ENCODE results near the gene TACR1.

TACR1 gene

DNA sequence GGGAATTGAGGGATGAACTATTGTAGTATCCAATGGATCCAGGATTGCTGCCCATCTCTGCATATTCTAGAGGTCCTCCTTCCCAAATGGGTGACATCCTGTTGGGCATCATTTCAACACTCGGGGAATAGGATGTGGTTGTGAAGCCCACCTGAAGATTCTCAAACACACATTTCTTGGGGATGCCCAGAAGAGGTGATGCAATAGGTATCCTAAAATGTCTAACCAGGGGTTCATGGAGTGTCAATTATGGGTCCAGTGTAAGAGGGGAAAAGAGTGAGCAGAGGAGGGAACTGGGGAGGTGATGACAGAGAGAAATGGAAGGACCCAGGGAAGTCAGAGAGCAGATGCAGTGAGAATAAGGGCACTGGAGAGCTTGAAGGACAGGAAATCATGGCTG, 188.7 kb downstream of the TACR1 start:
- no peak for DNase-seq

DNA sequence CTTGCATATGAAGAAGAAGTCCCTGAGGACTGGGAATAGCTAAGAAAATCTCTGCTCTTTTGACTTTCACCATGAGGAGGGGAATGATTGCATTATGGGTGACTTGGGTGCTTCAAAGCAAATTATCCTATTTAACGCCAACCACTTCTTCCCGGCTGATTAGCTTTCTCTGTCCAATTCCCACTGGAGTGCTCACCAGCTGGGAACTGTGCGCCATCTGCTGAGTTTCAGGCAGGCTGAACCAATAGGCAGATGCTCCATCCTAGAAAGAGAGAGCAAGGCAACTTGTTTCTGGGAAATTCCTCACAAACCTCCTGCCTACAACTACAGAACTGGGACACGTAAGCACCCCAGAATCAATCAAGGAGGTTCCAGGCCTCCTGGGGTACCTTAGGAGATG, 191.5 kb downstream of the TACR1 start:
- DNase-seq, result no peak

DNA sequence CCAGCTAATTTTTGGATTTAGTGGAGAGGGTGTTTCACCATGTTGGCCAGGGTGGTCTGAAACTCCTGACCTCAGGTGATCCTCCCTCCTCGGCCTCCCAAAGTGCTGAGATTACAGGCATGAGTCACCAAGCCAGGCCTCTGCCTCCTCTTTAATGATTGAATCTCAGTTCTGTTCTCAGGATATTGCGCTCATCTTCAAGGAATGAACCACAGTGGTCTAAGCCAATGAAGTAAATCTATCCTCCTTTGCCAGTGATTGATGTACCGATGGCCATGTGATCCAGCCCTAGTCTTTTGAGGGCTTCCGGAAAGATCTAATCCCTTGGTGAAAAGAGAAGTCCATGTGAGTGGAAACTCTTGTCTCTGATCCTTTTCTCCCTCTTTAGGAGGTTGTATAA, 192.3 kb downstream of the TACR1 start:
- no peak for DNase-seq

DNA sequence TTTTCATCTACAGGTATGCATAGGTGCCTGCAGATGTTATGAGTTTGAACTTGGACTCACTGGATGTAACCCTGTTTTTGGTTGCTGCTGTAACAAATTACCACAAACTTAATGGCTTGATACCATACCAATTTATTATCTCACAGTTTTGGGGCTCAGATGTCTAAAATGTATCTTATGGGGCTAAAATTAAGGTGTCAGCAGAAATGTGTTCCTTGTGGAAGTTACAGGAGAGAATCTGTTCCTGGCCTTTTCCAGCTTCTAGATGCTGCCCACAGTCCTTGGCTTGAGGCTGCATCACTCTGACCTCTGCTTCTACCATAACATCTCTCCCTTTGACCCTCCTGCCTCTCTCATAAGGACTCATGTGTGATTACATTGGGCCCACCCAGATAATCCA, 193.3 kb downstream of the TACR1 start:
- DNase-seq, result no peak

DNA sequence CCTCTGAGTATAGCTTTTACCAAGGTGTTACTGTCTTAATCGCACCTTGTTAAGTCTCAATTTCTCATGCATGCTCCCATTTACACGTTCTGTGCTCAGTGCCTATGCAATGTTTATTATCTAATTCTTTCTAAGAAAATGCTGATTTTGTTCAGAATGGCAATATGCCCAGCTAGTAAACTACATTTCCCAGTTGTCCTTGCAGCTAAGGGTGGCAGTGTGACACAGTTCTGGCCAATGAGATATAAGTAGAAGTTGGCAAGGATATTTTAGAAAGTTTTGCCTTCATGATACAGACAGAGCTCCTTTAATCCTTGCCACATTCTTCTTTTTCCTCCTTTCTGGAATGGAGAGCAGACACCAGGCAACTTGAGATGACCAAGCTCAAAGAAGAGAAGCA, 195.5 kb downstream of the TACR1 start:
- DNase-seq, result no peak

DNA sequence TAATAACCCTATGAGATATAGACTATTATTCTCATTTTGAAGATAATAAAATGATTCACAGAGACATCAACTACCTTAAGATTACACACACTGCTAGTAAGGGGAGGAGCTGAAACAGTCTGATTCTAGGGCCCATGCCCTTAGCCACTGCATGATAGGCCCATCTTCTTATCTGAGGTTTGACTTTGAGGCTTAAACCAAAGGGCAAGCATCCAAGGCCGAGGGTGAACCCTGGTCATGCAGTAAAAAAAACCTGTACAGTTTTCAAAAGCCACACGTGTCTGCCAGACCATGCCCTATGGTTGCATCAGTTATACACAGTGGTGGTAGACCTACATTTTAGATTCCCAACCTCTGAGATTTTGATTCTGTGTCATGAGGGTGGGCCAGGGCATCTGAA, 196.0 kb downstream of the TACR1 start:
- DNase-seq, result no peak

DNA sequence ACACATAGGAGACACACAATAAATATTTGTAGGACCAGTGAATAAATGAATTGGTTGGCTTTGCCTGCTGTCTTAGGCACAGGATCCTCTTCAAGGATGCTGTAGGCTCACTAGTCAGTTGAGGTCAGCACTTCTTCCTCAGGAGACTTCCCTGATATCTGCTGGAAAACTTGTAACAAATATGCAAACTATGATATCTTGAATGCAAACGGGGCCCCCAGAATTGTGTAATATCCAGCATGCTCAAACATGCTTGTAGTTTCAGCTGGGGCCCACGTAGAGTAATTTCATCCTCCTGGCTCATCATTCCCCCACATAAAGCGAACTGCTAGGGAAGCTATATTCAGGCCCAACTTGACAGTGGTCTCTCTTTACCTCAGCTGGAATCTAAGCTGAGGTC, 197.3 kb downstream of the TACR1 start:
- no peak for DNase-seq

DNA sequence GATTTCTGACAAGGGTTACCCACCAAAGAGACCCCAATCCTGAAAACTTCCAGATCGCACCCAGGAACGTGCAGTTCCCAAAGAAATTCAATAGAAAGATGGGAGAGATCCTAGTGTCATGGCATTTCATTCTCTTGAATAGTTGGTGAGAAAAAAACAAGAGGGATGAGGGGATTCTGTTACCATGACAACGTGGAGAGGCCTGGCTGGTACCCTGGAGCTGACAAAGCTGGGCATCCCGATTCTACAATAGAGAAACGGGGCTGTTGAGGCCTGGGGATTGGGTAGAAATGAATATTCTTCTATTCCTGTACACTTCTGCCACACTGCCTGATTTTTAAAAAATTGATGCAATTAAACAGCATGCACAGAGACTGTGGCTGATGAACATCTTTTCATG, 199.9 kb downstream of the TACR1 start:
- DNase-seq, result no peak
